Liver (tissue), 3 donors: ENCODE data around the gene BTBD17.

ENCODE experiments used
- GABPA ChIP-seq, 2 donors: IDR thresholded peaks in 1 of 2; conservative IDR thresholded peaks in 1 of 2; 2 replicates each; pipeline ENCODE4 v1.6.1; 2016; ENCODE audit warnings: antibody characterized with exemption in 2 of 2, mild to moderate bottlenecking in 1 of 2, moderate library complexity in 1 of 2
- JUND ChIP-seq, 2 donors: IDR thresholded peaks; 2 replicates each; pipeline ENCODE4 v1.6.1; 2016; ENCODE audit warnings: antibody characterized with exemption in 2 of 2
- RAD21 ChIP-seq, 2 donors: IDR thresholded peaks; 2 replicates each; pipeline ENCODE4 v1.6.1; 2016; ENCODE audit warnings: antibody characterized with exemption in 2 of 2, mild to moderate bottlenecking in 2 of 2
- RXRA ChIP-seq, 2 donors: IDR thresholded peaks; 2 replicates each; pipeline ENCODE4 v1.6.1; 2017 to 2018; ENCODE audit warnings: antibody characterized with exemption in 2 of 2, mild to moderate bottlenecking in 1 of 2
- SP1 ChIP-seq: IDR thresholded peaks from 2 replicates; pipeline ENCODE4 v1.6.1; 2018; ENCODE audit warnings: antibody characterized with exemption, mild to moderate bottlenecking
- ZBTB33 ChIP-seq: IDR thresholded peaks from 2 replicates; pipeline ENCODE4 v1.6.1; 2016; ENCODE audit warnings: antibody characterized with exemption
- TF ChIP-seq, protein P1 (sequence below): fragments of 150-350 bp; IDR thresholded peaks from 2 replicates; pipeline ENCODE4 v1.5.1; 2017; ENCODE audit warnings: improper control_type of control experiment, low read depth, low read length; ENCODE audit not compliant: missing input control
- TF ChIP-seq, protein P2 (sequence below): IDR thresholded peaks from 2 replicates; pipeline ENCODE4 v1.6.1; 2016; ENCODE audit warnings: antibody characterized with exemption
- TF ChIP-seq, protein P3 (sequence below): IDR thresholded peaks from 2 replicates; pipeline ENCODE4 v1.6.1; 2016; ENCODE audit warnings: antibody characterized with exemption, mild to moderate bottlenecking
- donor health status: healthy.
- donor health status: healthy.

- TF ChIP-seq, protein P1, sequence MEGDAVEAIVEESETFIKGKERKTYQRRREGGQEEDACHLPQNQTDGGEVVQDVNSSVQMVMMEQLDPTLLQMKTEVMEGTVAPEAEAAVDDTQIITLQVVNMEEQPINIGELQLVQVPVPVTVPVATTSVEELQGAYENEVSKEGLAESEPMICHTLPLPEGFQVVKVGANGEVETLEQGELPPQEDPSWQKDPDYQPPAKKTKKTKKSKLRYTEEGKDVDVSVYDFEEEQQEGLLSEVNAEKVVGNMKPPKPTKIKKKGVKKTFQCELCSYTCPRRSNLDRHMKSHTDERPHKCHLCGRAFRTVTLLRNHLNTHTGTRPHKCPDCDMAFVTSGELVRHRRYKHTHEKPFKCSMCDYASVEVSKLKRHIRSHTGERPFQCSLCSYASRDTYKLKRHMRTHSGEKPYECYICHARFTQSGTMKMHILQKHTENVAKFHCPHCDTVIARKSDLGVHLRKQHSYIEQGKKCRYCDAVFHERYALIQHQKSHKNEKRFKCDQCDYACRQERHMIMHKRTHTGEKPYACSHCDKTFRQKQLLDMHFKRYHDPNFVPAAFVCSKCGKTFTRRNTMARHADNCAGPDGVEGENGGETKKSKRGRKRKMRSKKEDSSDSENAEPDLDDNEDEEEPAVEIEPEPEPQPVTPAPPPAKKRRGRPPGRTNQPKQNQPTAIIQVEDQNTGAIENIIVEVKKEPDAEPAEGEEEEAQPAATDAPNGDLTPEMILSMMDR: no peak
- TF ChIP-seq SP1: no peak
- TF ChIP-seq, protein P2, sequence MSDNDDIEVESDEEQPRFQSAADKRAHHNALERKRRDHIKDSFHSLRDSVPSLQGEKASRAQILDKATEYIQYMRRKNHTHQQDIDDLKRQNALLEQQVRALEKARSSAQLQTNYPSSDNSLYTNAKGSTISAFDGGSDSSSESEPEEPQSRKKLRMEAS: no peak
- TF ChIP-seq GABPA (IDR thresholded peaks at IDR 0.05 in 1 of 2, conservative IDR thresholded peaks at IDR 0.05 in 1 of 2): no peak
- no peak for TF ChIP-seq RXRA (IDR thresholded peaks at IDR 0.05)
- no peak for TF ChIP-seq JUND (IDR thresholded peaks at IDR 0.05)
- TF ChIP-seq ZBTB33: no peak
- no peak for TF ChIP-seq RAD21 (IDR thresholded peaks at IDR 0.05)
- TF ChIP-seq, protein P3, sequence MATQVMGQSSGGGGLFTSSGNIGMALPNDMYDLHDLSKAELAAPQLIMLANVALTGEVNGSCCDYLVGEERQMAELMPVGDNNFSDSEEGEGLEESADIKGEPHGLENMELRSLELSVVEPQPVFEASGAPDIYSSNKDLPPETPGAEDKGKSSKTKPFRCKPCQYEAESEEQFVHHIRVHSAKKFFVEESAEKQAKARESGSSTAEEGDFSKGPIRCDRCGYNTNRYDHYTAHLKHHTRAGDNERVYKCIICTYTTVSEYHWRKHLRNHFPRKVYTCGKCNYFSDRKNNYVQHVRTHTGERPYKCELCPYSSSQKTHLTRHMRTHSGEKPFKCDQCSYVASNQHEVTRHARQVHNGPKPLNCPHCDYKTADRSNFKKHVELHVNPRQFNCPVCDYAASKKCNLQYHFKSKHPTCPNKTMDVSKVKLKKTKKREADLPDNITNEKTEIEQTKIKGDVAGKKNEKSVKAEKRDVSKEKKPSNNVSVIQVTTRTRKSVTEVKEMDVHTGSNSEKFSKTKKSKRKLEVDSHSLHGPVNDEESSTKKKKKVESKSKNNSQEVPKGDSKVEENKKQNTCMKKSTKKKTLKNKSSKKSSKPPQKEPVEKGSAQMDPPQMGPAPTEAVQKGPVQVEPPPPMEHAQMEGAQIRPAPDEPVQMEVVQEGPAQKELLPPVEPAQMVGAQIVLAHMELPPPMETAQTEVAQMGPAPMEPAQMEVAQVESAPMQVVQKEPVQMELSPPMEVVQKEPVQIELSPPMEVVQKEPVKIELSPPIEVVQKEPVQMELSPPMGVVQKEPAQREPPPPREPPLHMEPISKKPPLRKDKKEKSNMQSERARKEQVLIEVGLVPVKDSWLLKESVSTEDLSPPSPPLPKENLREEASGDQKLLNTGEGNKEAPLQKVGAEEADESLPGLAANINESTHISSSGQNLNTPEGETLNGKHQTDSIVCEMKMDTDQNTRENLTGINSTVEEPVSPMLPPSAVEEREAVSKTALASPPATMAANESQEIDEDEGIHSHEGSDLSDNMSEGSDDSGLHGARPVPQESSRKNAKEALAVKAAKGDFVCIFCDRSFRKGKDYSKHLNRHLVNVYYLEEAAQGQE: no peak
These were observed 804 bp downstream of the BTBD17 start for GRCh38 chr17:74360899-74361229.
